Kidney tubule cell (primary cell): ENCODE results near the gene BLMH.

ENCODE experiments used
- DNase-seq: peaks from one replicate; pipeline ENCODE4 v3.0.0-alpha.2; 2018; ENCODE audit warnings: low spot score

Gene BLMH

GRCh38 chr17:30308406-30308805 lies 16.7 kb upstream of the BLMH start:
- DNase-seq = no peak

GRCh38 chr17:30304778-30305177 lies 13.0 kb upstream of the BLMH start:
- DNase-seq = no peak

GRCh38 chr17:30302241-30302640 lies 10.5 kb upstream of the BLMH start:
- no peak for DNase-seq

GRCh38 chr17:30300818-30301217 lies 9.1 kb upstream of the BLMH start:
- DNase-seq = no peak

GRCh38 chr17:30299000-30299399 lies 7.3 kb upstream of the BLMH start:
- no peak for DNase-seq

GRCh38 chr17:30297715-30298114 lies 6.0 kb upstream of the BLMH start:
- DNase-seq = no peak

- DNase-seq = no peak
These were observed 4.8 kb upstream of the BLMH start for GRCh38 chr17:30296499-30297080.

- no peak for DNase-seq
These were observed 628 bp upstream of the BLMH start for GRCh38 chr17:30292286-30292858.

GRCh38 chr17:30290696-30291542 lies 825 bp downstream of the BLMH start:
- DNase-seq = peak; percentile 56

GRCh38 chr17:30290077-30290476 lies 1.7 kb downstream of the BLMH start:
- no peak for DNase-seq

- DNase-seq = no peak
These were observed 12.6 kb downstream of the BLMH start for GRCh38 chr17:30279156-30279555.

GRCh38 chr17:30278032-30278431 lies 13.7 kb downstream of the BLMH start:
- DNase-seq = peak; percentile 33

GRCh38 chr17:30275911-30276310 lies 15.8 kb downstream of the BLMH start:
- no peak for DNase-seq

GRCh38 chr17:30274887-30275286 lies 16.9 kb downstream of the BLMH start:
- DNase-seq = peak; percentile 59

- DNase-seq = no peak
These were observed 18.4 kb downstream of the BLMH start for GRCh38 chr17:30273373-30273772.

- peak; percentile 8 for DNase-seq
These were observed 20.6 kb downstream of the BLMH start for GRCh38 chr17:30271102-30271501.

- no peak for DNase-seq
These were observed 24.1 kb downstream of the BLMH start for GRCh38 chr17:30267625-30268024.

GRCh38 chr17:30263552-30264333 lies 28.0 kb downstream of the BLMH start:
- DNase-seq = peak; percentile 51

- peak; percentile 15 for DNase-seq
These were observed 34.8 kb downstream of the BLMH start for GRCh38 chr17:30256756-30257506.

GRCh38 chr17:30254150-30254549 lies 37.6 kb downstream of the BLMH start:
- DNase-seq = no peak

- DNase-seq = no peak
These were observed 38.4 kb downstream of the BLMH start for GRCh38 chr17:30253312-30253711.

- DNase-seq = no peak
These were observed 39.8 kb downstream of the BLMH start for GRCh38 chr17:30251931-30252330.
